HG03342 (cell line): ENCODE measurements around the gene GLB1L3.
"Not testable (repeated sequence)": the region's sequence is repeated elsewhere in the genome, so short reads cannot be mapped to it uniquely, and the experiment has no call there.

Experiments
- ATAC-seq: cut with Tn5 transposase; IDR thresholded peaks from one replicate; pipeline ENCODE4 v1.9.1; 2021; ENCODE audit warnings: mild to moderate bottlenecking, moderate library complexity; ENCODE audit not compliant: unreplicated experiment

Gene GLB1L3

DNA sequence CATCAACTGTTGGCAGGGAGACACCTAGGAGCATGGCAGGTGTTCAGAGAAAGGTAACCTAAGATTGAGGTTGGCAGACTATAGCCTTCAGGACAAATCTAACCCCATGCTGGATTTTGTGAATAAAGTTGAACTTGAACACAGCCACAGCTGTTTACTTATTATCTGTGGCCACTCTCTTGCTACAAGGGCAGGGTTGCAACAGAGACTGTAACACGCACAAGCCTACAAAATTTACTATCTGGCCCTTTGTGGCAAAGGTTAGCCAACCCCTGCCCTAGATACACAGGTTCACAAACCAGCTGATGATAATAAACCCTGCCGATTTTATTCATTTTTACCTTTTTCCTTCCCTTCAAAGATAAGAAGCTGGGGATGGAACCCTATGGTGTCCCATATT lies 25.5 kb upstream of the GLB1L3 start:
- no peak for ATAC-seq

DNA sequence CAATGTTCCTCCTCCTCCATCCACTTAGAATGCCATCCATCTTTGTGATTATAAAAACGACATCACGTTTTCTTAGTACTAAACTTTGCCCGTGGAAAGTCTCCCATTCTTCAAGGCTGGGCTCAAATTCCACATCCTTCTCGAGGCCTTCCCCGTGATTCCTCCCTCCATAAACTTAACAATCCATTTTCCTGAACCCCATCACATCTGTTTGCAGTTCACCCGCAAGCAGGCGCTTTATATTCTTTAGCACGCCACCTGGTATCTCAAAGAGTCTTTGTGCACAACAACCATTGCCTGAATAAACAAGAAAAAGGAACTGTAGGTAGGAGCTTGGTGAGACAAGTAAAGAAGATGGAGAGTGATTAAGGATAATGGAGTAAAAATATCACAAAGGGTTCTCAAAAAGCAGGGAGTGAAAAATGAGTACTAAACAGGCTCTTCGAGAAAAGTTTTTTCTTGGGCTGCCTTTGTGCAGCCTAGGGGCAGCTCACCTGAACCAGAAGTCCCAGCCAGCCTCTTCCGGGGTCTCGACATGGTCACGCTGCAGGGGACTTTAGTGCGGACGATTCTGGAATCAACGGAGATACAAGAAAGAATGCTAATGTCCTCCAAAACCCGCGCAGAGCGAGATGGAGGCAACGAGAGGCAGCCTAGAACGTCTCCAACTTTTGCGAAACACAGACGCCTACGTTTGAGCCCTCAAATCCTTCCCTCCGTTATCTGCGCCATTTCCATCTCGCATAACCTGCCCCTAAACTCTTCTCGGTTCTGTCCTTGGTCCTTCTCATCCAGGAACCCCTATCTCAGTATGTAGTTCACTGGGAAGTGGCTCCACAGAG lies 23.6 kb upstream of the GLB1L3 start:
- ATAC-seq, result peak; percentile 26

DNA sequence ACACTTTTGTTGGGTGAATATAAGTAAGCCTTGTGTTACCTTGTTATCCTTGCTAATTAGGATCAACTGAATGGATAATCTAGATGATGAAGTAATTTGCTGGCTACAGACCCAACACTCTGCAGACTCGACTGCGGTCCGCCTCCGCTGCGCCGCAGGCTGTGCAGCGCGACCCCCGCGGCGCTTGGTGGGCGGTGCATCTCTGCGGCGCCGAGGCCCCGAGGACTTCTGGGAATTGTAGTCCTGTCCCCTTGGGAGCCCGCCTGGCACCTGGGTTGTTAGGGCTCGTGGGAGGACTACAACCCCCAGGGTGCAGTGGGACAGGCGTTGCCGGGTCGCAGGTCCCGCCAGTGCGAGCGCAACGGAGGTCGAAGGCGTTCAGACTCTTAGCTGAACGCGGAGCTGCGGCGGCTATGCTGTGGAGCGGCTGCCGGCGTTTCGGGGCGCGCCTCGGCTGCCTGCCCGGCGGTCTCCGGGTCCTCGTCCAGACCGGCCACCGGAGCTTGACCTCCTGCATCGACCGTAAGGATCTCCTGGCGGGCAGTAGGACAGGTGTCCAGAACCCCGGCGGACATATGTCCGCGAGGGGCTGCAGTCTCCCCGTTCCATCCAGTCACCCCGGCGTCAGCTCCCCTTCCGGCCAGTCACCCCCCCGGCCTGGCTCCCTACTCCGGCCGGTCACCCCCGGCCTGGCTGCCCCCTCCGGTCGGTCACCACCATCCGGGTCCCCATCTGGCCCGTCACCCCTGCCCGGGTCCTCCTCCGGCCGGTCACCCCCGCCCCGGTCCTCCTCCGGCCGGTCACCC lies 22.8 kb upstream of the GLB1L3 start, which contains the start of the genes ACAD8 and THYN1:
Gene ACAD8, plus strand, starts transcription at position 381 of the 806 bp plus-strand sequence. Its CDS starts 33 bp downstream, at position 414.
Gene THYN1, minus strand, starts transcription at position 165 of the 806 bp plus-strand sequence. CDS start 470 bp downstream, outside the sequence.
- peak; percentile 99 for ATAC-seq

DNA sequence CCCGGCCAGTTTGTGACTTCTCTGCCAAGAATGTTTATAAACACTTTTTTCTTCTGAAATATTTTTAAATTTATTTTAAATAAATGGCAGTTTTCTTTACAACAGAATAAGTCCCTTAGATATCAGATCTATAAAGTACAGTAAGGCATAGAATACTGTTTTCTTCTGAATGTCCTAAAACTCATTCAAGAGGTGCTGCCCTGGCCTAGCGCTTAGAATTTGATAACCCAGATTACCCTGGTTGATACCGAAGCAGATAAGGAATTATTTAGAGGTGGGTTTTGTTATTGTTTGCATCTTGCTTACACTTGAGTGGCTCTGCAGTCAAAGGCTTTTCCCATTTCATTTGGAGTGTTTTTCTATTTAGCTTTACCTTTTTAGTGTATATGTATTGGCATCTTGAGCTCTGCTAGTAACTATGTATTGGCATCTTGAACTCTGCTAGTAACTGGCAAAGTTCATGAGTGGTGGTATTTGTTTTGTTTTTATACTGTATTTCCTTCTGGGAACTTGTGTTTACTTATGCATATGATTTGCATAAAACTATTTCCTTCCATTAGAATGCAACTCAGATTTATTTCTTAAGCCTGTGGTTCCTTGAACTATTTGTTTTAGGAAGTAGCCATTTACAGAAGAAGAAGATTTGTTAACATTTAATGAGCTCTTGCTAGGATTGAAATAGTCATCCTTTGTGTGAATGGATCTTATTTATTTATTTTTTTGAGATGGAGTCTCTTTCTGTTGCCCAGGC lies 21.6 kb upstream of the GLB1L3 start:
- no peak for ATAC-seq

DNA sequence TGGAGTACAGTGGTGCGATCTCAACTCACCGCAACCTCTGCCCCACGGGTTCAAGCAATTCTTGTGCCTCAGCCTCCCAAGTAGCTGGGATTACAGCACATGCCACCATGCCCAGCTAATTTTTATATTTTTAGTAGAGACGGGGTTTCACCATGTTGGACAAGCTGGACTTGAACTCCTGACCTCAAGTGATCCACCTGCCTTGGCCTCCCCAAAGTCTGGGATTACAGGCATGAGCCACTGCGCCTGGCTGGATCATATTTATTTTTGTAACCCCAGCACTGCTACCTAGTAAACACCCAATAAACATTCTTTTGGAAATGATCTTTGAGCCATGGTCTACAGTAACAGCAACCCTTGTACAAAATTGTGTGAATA lies 21.0 kb upstream of the GLB1L3 start:
- ATAC-seq, result not testable (repeated sequence)

DNA sequence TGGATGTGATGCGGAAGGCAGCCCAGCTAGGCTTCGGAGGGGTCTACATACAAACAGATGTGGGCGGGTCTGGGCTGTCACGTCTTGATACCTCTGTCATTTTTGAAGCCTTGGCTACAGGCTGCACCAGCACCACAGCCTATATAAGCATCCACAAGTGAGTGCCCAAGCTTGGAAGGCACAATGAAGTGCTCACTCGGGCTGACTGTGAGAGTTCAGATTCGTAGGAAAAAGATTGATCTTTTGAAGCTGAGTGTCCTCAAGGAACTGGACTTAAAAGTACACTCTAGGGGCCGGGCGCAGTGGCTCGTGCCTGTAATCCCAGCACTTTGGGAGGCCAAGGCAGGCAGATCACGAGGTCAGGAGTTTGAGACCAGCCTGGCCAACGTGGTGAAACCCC lies 19.1 kb upstream of the GLB1L3 start:
- no peak for ATAC-seq

DNA sequence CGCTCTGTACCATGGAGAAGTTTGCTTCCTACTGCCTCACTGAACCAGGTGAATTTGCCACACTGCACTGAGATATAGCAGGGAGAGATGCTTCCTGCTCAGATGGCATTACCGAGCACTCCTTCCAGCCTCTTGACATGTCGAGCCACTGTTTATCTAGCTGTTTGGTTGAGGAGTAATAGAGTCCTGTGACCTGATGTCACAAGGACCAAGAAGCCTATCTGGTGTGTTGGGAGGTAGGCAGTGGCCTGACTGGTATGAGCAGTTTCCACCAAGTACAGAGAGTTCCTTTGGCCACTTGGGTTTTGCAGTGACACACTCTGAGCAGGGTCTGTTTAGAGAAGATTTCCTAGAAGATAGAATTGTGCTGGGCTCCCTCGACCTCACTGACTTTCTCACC lies 17.6 kb upstream of the GLB1L3 start:
- no peak for ATAC-seq

DNA sequence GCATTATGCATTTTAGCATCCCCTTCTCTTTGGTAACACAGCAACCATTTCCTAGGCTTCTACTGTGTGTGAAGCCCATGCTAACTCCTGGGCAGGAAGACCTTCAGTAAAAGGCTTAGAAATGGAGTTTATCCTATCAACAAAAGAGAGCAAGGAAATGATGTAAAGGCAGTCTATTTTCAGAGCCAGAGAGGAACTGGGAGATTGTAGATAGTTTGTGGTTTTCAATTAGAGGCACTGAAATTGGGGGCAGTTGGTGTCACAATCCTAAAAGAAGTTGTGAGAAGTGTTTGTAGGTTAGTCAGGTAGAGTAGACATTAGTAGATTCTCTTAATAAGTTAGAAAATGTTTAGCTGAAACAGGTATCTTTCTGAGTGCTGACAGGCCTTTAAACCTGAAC lies 15.7 kb upstream of the GLB1L3 start:
- ATAC-seq, result no peak

DNA sequence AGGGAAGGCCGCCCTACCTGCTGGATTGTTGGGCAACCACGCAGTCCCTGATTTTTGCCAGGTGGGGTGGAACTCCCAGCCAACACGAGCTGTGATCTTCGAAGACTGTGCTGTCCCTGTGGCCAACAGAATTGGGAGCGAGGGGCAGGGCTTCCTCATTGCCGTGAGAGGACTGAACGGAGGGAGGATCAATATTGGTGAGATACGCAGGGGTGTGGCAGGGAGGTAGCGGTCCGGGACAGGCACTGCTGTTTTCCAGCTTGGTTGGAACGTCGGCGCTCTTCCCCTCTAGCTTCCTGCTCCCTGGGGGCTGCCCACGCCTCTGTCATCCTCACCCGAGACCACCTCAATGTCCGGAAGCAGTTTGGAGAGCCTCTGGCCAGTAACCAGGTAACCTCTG lies 15.2 kb upstream of the GLB1L3 start:
- ATAC-seq, result no peak

DNA sequence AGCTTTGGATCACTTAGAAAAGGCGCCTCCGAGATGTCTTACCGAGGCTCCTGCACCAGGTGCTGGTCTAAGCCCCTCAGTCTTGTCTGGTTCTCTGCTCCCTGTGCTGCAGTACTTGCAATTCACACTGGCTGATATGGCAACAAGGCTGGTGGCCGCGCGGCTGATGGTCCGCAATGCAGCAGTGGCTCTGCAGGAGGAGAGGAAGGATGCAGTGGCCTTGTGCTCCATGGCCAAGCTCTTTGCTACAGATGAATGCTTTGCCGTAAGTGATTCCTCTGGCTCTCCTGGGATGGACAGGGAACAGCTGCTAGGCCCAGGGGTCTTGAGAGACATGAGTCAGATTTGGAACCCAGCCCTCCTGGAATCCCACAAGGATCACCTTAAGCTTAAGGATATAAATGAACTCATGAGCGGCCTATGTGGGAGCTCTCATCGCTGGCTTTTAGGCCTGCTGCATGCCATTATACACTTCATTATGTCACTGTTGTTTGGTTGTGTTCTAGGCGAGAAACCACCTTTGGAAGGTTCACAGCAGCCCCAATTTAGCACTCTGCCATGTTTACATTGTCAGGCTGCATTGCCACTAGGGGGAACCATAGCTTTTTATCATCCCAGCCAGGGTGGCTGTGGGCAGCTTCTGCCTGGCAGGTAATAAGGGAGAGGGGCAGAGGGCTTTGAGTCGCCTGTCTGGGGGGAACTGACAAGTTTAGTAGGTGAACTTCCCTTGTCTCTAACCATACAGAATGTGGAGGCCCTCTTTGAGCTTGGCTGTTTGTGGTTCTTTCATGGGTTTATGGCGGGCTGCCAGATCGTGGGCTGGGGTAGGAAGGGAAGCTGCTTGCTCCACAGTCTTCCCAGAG lies 14.3 kb upstream of the GLB1L3 start:
- ATAC-seq, result no peak

DNA sequence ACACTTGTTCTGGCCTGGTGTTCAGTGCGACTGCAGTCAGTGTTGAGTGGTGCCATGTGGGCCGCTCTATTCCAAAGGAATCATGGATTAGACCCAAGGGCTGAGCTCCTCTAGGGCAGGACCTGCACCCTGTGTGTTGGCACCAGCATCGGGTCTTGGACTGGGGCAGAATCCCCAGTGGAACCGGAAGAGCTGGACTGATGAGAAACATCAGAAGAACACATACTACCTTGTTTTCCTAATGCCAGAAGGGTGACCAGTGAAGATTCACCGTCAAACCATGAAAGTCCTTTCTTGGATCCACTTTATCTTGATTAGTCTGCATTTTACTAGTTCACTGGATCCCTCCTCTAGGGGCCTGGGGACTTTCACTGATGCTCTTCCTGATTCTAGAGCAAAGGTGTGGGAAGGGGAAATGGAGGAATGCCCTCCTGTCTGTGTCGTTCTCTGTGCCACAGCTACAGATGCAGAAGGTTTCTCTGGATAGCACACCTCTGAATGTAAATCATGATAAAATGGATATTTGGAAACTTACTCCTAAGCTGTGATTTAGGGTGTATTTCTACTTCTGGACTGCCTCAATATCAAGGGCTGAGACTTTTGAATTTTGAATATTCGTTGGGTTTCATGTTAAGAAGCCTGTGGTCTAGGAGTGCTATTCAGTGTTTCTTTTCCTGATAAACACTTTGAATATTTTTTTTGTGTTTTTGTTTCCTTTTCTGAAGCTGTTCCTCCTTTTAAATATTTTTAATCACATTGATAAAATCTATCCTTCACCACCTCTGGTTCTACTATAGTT lies 11.0 kb upstream of the GLB1L3 start:
- no peak for ATAC-seq

DNA sequence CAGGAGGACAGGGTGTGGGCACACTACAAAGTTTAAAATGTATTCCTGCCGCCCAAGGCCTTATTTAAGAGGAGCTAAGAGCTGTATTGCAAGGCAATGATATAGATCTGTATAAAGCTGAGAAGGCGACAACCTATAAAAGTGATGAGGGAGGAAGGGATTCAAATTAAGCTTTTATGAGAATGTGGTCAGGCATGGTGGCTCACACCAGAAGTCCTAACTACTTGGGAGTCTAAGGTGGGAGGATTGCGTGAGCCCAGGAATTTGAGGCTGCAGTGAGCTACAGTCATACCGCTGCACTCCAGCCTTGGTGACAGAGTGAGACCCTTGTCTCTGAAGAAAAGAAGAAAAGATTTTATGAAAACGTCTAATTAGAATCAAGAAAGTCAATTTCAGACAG lies 9.7 kb upstream of the GLB1L3 start:
- ATAC-seq, result no peak

DNA sequence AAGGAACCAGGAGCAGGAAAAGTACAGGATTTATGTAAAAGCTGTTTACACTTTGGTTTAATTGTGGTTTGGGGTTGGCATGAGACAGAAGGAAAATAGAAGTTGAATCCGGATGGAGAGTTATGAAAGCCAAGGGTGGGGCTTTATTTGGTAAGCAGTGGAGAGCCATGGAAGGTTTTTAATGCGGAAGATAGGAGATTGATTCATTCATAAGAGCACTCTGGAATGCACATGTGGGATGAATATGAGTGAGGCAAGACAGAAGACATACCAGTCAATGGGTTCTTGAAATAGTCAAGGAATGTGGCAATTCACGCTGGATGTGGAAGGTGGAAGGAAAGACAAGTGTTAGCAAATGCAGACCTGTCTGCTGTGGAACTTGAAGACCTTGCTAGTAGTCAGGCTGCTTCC lies 9.3 kb upstream of the GLB1L3 start:
- ATAC-seq, result no peak

DNA sequence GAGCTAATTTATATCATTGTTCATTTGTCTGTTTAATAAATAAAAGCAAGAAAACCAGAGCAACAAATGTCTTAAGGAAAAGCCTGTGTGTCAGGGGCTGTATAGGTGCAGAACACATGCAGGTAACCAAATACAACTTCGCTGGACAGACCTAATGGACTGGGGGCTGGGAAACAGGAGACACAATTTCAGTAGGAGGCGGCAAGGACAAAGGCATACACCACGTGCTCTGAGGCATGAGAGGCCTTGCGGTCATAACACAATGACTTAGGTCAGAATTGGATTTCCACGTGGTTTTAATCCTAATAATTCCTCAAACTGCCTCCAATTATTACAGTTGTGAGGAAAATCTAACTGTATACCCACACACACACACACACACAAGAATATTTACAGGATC lies 8.7 kb upstream of the GLB1L3 start:
- ATAC-seq, result no peak

DNA sequence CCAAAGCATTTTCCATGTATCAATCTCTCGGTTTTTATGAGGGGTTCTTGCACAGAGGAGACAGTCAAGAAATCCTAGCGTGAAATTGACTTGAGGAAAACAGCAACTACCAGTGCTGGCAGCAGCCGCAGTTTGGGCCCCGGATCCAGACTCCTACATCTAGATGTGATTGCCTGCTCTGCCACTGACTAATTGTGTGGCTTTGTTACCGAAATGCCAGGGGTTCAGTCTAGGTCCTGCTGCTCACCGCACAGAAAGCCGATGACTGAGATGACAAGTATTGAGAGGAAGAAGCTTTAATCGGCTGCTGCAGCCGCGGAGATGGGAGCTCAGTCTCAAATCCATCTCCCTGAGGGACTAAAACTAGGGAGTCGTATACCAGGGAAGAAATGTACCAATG lies 8.2 kb upstream of the GLB1L3 start:
- ATAC-seq, result no peak

DNA sequence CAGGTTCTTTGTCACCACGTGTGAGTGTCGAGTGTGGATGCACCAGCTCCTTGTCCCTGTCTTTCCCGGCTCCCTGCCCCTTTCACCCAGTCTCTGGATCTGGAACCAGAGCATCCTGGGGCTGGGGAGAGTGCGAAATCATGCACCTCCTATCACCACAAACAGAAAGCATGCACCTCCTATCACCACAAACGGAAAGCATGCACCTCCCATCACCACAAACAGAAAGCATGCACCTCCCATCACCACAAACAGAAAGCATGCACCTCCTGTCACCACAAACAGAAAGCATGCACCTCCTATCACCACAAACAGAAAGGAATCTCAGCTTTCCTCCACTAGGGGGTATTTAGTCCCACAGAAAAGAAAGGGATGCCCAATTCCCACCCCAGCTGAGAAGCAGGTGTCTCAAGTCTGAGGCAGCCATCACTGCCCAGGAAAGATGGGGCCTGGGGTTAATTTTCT lies 5.9 kb upstream of the GLB1L3 start:
- no peak for ATAC-seq

DNA sequence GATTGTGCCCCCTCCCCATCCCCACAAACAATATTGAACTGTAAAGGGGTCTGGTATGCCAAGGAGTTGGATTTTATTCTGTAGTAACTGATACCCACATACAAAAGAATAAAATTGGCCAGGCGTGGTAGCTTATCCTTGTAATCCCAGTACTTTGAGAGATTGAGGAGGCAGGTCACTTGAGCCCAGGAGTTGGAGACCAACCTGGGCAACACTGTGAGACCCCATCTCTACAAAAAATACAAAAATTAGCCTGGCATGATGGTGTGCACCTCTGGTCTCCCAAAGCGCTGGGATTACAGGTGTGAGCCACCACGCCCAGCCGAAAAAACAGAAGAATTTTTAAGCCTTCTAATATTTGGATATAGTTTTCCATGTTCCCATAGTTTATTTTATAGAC lies 4.2 kb upstream of the GLB1L3 start:
- no peak for ATAC-seq

DNA sequence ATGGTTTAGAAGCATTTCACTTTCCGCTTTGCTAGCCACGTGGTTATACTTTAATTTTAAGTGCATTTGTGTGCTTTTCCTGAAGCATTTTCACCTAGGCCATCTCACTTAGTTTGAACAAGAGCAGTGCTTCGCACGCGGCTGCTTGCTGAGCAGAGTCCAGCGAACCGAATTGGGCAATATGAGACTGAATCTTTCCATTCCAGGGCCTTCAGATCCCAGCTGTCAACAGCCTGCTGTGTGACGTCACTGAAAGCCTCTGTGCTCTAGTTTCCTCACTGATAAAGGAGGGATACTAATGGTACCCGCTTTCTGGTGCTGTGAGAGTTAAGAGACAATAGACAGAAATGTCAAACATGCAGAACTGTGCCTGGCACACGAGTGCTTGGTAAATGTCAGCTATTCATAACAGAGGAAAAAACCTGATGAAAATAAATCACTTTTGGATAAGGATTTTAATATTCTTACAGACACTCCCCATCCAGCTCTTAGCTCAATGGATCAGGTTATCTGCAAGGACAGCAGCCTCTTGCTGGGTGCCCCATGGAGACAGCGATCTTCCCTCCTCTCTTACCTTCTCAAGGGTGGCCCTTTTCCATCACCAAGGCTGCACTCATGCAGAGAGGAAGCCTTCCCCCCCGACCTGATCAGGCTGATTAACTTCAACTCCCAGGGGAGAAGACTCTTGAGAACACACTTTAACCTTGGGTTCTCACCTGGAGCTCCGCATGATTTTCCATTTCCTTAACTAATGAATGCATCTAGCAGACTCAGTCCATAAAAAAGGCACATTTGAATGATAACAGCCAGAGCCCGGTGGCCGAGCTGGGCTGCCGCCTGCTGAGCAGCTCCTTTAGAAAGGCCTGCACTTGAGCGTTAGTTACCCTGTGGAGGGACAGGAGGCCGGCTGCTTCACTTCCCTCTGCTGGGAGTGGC lies 3.5 kb upstream of the GLB1L3 start:
- ATAC-seq, result no peak
